Astrocyte (in vitro differentiated cells and primary cell): ENCODE measurements around the gene ZKSCAN3. TPM values are rescaled to one million over a fixed set of nuclear protein-coding genes. Genes with fewer than 3 reads are reported as not detected.

Experiments used
- total RNA-seq: library from RNA; stranded (reverse); gene quantifications from 2 replicates; pipeline ENCODE4 v1.2.1, GENCODE V29; 2021

Gene ZKSCAN3
- total RNA-seq, 1 donor from 2014 or later: 8.0 TPM

Other genes with a start within 250 kb of the ZKSCAN3 start
- gene ZSCAN16, start 225.3 kb upstream of the ZKSCAN3 start, total RNA-seq: 1.9 and 2.5 TPM in 2 replicates
- gene ZKSCAN8, start 208.1 kb upstream of the ZKSCAN3 start, total RNA-seq: 21.8 and 25.1 TPM in 2 replicates
- 14.7 and 16.9 TPM in 2 replicates for gene ZSCAN9, start 124.7 kb upstream of the ZKSCAN3 start, total RNA-seq
- gene ZKSCAN4, start 97.7 kb upstream of the ZKSCAN3 start, total RNA-seq: 3.9 TPM in 2 replicates
- gene NKAPL, start 90.7 kb upstream of the ZKSCAN3 start, total RNA-seq: not detected in 2 replicates
- 12.0 and 15.9 TPM in 2 replicates for gene ZSCAN26, start 82.8 kb upstream of the ZKSCAN3 start, total RNA-seq
- 7.9 and 8.1 TPM in 2 replicates for gene PGBD1, start 68.4 kb upstream of the ZKSCAN3 start, total RNA-seq
- gene ZSCAN31, start 13.8 kb upstream of the ZKSCAN3 start, total RNA-seq: 1.1 and 1.6 TPM in 2 replicates
- gene ZSCAN12, start 49.8 kb downstream of the ZKSCAN3 start, total RNA-seq: 5.0 and 6.3 TPM in 2 replicates
- 3.0 and 4.8 TPM in 2 replicates for gene ZSCAN23, start 93.5 kb downstream of the ZKSCAN3 start, total RNA-seq
- not detected in 2 replicates for gene GPX6, start 165.8 kb downstream of the ZKSCAN3 start, total RNA-seq
- gene GPX5, start 175.9 kb downstream of the ZKSCAN3 start, total RNA-seq: 4.3 and 6.6 TPM in 2 replicates